ENCODE measurements around the gene ANP32A.

Gene ANP32A

DNA sequence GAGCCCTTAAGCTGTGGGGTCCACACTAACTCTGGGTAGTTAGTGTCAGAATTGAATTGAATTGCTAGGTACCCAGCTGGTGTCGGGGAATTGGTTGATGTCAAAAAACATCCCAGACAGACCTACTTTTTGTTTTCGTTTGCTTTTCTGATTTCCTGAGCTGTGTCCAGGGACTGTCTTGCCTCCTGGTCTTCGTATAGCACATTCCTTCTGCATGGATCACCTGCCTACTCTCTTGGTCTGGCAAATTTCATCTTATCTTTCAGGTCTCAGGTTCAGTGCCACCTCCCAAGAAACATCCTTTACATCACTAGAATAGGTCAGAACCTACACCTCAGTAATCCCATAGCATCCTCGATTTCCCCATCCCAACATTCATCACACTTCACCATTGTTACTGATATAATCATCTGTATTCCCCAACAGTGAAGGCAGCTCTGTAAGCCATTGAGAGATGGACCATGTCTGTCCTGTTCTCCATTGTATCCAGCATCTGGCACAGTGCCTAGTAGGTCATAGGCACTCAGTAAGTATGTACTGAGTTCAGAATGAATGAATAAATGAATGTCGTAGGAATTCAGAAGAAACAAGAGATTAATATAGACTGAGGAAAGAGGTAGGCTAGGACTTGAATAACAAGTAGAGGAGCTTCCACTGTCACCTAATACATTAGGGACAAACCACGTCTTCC lies 81.2 kb downstream of the ANP32A start:
- DNase-seq, result no peak

DNA sequence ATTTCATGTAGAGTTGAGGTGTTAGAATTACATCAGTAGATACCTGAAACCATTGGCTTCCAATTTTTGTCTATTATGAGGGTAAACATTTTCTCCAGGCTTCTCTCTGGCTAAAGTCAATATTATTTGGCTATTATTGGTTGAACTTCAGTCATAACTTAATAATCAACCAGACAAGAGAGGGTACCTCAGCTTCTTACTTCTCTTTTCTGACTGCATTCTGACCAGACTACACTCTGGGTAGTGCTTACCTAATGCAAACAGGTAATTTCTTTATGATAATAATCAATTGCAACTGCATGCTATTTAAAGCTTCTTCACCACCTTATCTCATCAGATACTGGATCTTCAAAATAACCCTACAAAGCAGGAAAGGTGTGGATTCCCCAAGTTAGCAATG lies 85.1 kb downstream of the ANP32A start:
- no peak for DNase-seq

DNA sequence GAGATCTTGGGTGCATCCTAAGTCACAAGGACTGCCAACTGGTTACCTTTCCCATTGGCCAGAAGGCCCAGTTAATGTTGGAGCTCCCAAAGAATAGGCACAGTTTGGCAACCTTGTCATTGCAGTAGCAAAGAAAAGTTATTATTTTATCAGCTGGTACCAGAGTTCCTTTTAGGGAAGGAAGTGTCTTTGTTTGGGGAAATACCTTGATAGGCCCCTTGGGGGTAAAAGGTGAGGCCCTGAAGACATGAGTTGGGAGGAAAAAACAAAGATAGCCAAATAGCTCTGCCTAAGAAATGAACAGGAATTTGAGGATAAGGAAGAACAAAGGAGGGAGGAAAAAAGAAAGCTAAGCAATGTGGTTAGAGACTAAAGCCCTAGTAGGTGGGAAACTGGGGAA lies 85.8 kb downstream of the ANP32A start:
- no peak for DNase-seq

DNA sequence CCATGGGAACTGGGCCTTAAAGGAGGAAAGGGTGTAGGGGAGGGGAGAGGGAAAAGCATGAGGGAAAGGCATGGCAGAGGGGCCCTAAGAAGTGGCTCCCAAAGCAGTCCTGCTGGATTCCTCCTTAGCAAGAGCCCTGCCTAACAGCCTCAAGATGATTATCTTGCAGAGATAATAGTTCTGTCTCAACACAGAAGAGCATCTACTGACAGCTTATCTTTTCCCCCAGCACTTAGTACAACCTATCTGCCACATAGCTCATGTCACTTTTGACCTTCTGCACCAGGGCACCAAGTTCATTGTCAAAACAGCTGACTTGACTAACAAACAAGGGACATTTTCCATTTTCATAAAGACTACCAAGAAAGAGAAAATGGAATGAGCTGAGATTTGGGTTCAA lies 86.3 kb downstream of the ANP32A start:
- DNase-seq, result no peak

DNA sequence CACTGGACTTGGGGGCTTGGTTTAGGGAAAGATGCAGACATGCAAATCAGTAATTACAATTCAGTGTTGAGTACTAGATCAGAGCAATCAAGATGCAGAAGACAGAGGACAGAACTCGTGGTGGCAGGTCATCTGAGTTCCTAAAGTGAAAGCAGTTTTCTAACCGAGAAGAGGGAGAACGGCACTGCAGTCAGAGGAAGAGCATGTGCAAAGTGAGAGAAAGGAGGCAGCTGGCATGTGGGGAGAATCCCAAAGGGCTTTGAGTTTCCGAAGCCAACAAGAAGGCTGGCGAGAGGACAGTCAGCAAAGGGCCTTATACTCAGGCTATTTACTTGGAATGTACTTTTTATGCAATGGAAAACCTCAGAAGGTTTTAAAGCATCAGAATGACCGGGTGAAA lies 87.0 kb downstream of the ANP32A start:
- no peak for DNase-seq

DNA sequence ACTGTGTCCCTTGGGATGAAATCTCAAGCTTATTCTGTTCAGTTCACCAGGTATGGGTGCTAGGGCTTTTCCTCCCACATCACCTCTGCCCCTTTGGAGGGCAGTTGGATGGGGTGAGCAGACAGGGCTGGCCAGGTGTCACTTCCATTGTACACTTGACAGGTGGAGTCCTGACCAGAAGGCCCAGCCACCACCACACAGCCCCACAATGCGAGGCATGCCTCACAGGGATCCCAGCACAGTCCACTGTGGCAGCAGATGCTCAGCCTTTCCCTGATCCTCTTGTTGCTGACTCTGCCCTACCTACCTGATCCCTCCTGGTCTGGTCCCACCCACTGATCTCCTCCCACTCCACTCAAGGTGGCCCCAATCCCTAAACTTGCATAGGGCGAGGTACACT lies 88.2 kb downstream of the ANP32A start:
- no peak for DNase-seq

DNA sequence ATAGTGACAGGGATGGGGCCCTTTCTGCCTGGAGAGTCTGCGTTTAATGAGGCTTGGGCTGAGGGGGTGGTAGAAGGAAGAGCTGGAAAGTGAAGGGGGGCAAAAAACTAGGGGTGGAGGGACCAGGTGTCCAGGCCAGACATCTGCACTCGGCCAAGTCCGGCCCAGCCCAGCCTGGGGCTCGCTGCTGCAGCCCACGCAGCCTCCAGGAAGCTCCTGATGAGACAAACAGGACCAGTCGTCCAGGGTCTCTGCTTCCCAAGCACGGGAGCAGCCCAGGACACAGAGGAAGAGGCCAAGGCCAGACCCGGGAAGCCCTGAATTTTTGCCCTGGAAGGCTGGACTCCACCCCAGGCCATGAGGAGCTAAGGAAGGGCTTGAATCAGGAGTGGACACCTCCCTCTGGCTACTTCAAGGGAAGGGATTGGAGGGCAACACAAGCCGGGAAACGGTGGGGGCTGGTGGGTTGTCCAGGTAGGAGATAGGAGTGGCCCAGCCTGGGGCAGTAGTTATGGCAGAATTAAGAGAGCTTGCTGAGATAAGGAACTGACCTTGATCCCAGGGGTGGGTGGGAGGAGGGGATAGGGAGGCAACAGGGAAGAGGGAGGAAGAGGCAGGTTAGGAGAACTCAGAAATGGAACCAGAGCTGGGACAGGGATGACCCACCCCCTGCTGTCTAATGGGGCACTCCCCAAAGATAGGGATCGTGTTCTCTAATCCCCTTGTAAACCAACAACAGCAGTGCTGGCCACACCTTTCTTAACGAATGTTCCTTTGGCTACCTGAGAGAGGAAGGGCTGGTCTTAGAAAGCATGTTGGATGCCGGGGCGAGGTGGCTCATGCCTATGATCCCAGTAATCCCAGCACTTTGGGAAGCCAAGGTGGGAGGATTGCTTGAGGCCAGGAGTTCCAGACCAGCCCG lies 89.5 kb downstream of the ANP32A start:
- no peak for DNase-seq

DNA sequence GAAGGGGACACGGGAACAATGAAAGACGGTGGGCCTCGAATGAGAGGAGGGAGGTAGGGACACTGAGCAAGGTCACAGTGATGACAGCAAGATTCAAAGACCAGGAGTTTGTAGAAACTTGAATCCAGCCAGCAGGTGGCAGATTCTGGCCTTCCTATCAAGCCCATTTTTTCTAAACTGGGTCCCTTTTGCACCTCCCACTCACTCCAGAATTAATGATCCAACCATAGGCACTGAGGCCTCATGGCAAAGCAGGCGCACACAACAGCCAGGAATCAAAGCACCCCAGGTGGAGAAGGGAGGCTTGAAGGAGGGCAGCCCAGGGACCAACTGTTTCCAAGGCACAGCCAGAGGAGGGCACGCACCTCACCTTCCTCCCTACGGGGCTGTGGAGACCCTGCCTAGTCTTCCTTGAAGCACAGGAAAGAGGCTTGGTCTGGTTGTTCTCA lies 90.2 kb downstream of the ANP32A start:
- peak; percentile 4 to 66 for DNase-seq

DNA sequence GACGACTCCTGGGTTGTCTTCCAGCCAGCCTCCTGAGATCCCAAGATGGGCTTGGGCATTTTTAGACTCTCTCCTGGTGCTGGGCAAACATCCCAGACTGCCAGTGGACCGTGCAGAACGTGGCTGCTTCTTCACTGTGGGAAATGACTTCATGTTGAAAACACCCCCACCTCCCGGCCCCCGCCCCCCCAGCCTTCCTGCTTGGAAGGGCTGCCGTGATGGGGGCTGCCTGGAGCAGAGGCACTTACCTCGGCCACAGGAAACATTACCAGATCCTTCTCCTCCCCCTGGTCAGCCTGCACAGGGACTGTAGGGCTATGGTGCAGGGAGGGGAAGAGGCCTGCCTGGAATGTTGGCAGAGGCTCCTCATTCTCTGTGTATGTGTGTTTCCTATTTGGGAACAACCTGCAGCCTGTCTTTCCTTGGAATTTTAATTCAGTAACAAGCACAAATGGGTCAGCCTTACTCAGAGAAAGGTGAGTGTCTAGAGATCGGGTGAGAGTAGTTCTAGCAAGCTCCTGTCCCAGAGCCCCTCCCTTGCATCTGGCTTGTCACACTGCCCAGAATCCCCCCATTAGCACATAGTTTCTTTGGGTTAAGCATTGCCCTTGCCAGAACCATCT lies 90.8 kb downstream of the ANP32A start:
- no peak for DNase-seq
